GM18507 (cell line): Measurements from ENCODE around the gene USP48.
"Not testable (repeated sequence)": the region's sequence is repeated elsewhere in the genome, so short reads cannot be mapped to it uniquely, and the experiment has no call there.

Experiments
- DNase-seq: peaks from one replicate; pipeline ENCODE4 v3.0.0; 2011; ENCODE audit warnings: low read depth; ENCODE audit not compliant: insufficient read length; ENCODE audit errors: extremely low spot score
- FAIRE-seq: peaks from 2 replicates; lab custom pipeline; 2011; peaks lifted over from hg19 to GRCh38; lab: Jason Lieb, UNC

The USP48 gene

GRCh38 chr1:21816602-21817302 is 33.8 kb upstream of the USP48 start:
- DNase-seq: no peak
- no peak for FAIRE-seq

- FAIRE-seq: no peak
- no peak for DNase-seq
Measured at GRCh38 chr1:21815724-21816321, 32.9 kb upstream of the USP48 start.

- no peak for FAIRE-seq
- DNase-seq: no peak
Measured at GRCh38 chr1:21814981-21815582, 32.1 kb upstream of the USP48 start.

GRCh38 chr1:21814241-21814918 is 31.4 kb upstream of the USP48 start:
- FAIRE-seq: no peak
- DNase-seq: peak; percentile 58

GRCh38 chr1:21813542-21813941 is 30.6 kb upstream of the USP48 start:
- DNase-seq (no peak), FAIRE-seq (no peak)

GRCh38 chr1:21811875-21812305 is 28.9 kb upstream of the USP48 start, which contains the start of gene LDLRAD2:
Gene LDLRAD2, plus strand, starts transcription at chr1:21812265. Its CDS starts 187 bp downstream, at chr1:21812452.
- FAIRE-seq: peak; percentile 65
- no peak for DNase-seq

GRCh38 chr1:21804536-21804935 is 21.6 kb upstream of the USP48 start:
- FAIRE-seq: no peak

GRCh38 chr1:21801100-21801499 is 18.2 kb upstream of the USP48 start:
- FAIRE-seq: no peak
- no peak for DNase-seq

More at GRCh38 chr1:21804536-21804935, 21.6 kb upstream of the USP48 start:
- no peak for DNase-seq

GRCh38 chr1:21799730-21800129 is 16.8 kb upstream of the USP48 start:
- DNase-seq (no peak), FAIRE-seq (no peak)

- FAIRE-seq (no peak), DNase-seq (no peak)
Measured at GRCh38 chr1:21795075-21795474, 12.1 kb upstream of the USP48 start.

GRCh38 chr1:21794656-21795055 is 11.7 kb upstream of the USP48 start:
- no peak for DNase-seq
- FAIRE-seq: no peak

GRCh38 chr1:21793104-21793503 is 10.2 kb upstream of the USP48 start:
- DNase-seq: no peak
- no peak for FAIRE-seq

- no peak for DNase-seq
- FAIRE-seq: no peak
Measured at GRCh38 chr1:21786640-21787039, 3.7 kb upstream of the USP48 start.

- DNase-seq, FAIRE-seq: not testable (repeated sequence)
Measured at GRCh38 chr1:21785764-21786163, 2.8 kb upstream of the USP48 start.

GRCh38 chr1:21783679-21784603 is 992 bp upstream of the USP48 start:
- DNase-seq (no peak), FAIRE-seq (no peak)

GRCh38 chr1:21782349-21782867 is 541 bp downstream of the USP48 start:
- no peak for DNase-seq
- peak; percentile 66 for FAIRE-seq

- DNase-seq (no peak), FAIRE-seq (no peak)
Measured at GRCh38 chr1:21781815-21782348, 1.1 kb downstream of the USP48 start.

- peak; percentile 89 for FAIRE-seq
- DNase-seq: no peak
Measured at GRCh38 chr1:21779613-21780521, 3.1 kb downstream of the USP48 start.
